ACC112 (cell line): ENCODE results near the gene GPRIN3.

Source experiments
- H2AFZ ChIP-seq: fragments of 200-600 bp; sonication (generic); one replicate; pipeline ENCODE4 v1.6.0; 2017; ENCODE audit warnings: antibody characterized with exemption, low read length; ENCODE audit not compliant: unreplicated experiment
- H3K27ac ChIP-seq: fragments of 200-600 bp; sonication (generic); 2 replicates; pipeline ENCODE4 v1.5.1; 2014; ENCODE audit warnings: low read depth, mild to moderate bottlenecking, antibody characterized with exemption, low read length, moderate library complexity
- H3K27me3 ChIP-seq: fragments of 200-600 bp; sonication (generic); 2 replicates; pipeline ENCODE4 v1.6.1; 2014; ENCODE audit warnings: mild to moderate bottlenecking, antibody characterized with exemption, low read length, moderate library complexity, mixed read lengths; ENCODE audit not compliant: insufficient read depth
- H3K36me3 ChIP-seq: fragments of 200-600 bp; sonication (generic); 2 replicates; pipeline ENCODE4 v1.6.1; 2016; ENCODE audit warnings: mild to moderate bottlenecking, antibody characterized with exemption, low read length, moderate library complexity, mixed read lengths; ENCODE audit not compliant: insufficient read depth
- H3K4me1 ChIP-seq: fragments of 200-600 bp; sonication (generic); one replicate; pipeline ENCODE4 v1.6.1; 2016; ENCODE audit warnings: low read length, mixed read lengths; ENCODE audit not compliant: insufficient read depth, unreplicated experiment, control insufficient read depth
- H3K4me3 ChIP-seq: fragments of 200-600 bp; sonication (generic); 2 replicates; pipeline ENCODE4 v1.5.1; 2014; ENCODE audit warnings: mild to moderate bottlenecking, low read depth, low read length
- H3K79me2 ChIP-seq: fragments of 200-600 bp; sonication (generic); one replicate; pipeline ENCODE4 v1.6.0; 2016; ENCODE audit warnings: low read length; ENCODE audit not compliant: control insufficient read depth, unreplicated experiment, insufficient read depth

The GPRIN3 gene

DNA sequence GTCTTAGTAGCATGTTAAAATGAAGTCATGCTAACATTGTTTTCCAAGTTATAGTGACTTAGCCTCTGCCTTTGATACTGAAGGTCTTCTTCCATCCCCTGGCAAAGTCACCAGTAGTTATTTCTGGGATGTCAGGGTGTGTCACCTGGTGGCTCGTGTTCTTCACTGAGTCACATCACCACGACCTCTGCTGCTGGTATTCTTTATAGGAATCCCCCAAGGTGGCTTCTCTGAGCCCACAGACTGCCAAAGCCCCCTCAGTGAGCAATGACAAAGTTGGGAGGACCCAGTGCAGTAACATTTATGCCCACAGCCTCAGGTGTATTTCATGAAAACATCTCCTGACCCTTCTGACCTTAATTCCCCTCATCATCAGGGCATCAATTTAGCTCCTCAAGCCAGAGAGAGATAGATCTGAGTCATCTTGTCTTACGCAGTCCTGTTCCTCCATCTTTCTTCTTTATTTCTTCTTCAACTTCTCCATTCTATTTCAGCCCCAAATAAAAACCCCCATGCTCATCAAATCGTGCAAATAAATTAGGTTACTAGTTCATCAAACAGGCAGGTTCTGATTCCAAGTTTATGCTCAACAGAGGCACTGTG lies 29.3 kb upstream of the GPRIN3 start:
- peaks cover 12% of the 10 kb centered on the region for H3K27me3 ChIP-seq
- H3K4me1 ChIP-seq = no peaks in the 10 kb centered on the region
- H2AFZ ChIP-seq = no peak overlapping the region
- no peaks in the 10 kb centered on the region for H3K79me2 ChIP-seq
- no peak overlapping the region for H3K4me3 ChIP-seq
- H3K36me3 ChIP-seq = no peaks in the 10 kb centered on the region
- no peak overlapping the region for H3K27ac ChIP-seq

DNA sequence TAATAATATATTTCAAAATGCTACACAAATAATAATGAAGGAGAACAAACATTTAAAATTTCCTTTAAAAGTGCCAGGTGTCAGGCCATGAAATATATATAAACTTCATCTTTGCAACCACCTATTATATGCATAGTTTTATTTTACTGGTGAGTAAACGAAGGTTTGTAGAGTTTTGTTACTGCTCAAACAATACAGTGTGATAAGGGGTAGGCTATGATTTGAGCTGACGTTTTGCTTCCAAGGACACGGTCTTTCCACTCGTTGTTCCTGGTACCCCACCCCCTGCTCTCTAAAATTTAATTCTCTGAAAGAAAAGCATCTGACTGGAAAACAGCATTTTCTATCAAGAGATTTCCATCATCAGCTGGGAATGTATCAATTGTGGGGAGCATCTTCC lies 27.2 kb upstream of the GPRIN3 start:
- Histone ChIP-seq H3K4me1 (no peaks in the 10 kb centered on the region), H3K4me3 (no peak overlapping the region), H3K27me3 (peaks cover 12% of the 10 kb centered on the region), H3K36me3 (no peaks in the 10 kb centered on the region), H2AFZ (no peak overlapping the region), H3K79me2 (no peaks in the 10 kb centered on the region), H3K27ac (no peak overlapping the region)

DNA sequence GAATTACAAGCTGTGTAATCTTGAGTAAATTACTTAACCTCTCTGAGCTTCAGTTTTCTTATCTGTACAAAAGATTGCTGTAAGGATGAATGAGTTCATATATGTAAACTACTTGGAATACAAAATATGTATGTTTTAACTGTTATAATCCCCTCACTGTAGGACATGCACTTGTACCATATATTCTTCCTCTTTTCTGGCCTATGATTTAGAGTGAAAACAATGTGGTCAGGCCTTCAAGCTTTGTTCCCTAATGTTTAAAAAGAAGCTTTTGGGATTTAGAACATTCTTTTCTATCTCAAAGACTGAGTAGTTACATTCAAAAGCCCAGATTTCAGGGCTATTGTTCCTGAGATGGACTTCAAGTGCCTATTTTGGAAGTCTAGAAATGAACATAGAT lies 26.7 kb upstream of the GPRIN3 start:
- peaks cover 12% of the 10 kb centered on the region for H3K27me3 ChIP-seq

DNA sequence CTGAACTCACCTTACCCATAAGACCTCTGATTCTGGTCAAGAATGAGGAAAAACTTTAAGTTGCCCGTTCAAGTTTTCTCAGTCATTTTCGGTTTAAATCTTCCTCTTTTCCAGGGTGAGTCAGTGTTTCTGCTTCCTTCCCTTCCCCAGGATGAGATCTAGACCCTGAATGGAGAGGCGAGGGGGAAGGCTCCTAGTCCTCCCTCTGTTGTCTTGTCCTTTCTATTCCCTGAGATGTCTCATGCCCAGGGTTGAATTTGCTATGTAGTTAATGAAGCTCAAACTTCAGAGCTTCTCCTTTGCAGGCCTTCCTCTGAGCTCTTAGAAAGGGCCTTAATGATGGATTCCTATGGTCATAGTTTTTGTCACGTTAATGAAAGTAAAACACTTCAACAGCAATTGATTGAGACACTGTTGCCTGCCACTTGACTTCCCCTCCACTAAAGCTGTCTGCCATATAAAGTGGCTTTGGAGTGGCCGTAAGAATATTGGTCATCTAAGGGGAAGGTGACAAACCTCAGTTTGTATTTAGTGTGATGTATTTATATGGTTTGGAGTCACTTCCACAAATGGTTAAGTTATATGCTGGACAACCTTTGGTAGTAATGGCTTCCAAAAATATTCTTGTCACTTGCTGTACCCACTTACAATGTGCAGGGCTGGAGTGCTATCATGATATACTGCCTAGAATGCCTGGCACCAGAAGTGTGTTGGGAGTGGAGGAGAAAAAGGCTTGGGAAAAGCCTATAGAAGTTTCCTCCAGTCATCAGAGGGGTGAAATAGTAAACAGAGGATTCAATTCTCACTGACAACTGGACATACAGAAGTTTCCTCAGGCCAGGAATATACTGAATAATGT lies 24.3 kb upstream of the GPRIN3 start:
- H2AFZ ChIP-seq = no peak overlapping the region
- H3K4me1 ChIP-seq = no peaks in the 10 kb centered on the region
- H3K36me3 ChIP-seq = no peaks in the 10 kb centered on the region
- H3K4me3 ChIP-seq = no peak overlapping the region
- no peak overlapping the region for H3K27ac ChIP-seq
- no peaks in the 10 kb centered on the region for H3K79me2 ChIP-seq
- peaks cover 7% of the 10 kb centered on the region for H3K27me3 ChIP-seq

More for the DNA sequence above, 26.7 kb upstream of the GPRIN3 start:
- Histone ChIP-seq H2AFZ (no peak overlapping the region), H3K4me3 (no peak overlapping the region), H3K4me1 (no peaks in the 10 kb centered on the region), H3K79me2 (no peaks in the 10 kb centered on the region), H3K36me3 (no peaks in the 10 kb centered on the region), H3K27ac (no peak overlapping the region)

DNA sequence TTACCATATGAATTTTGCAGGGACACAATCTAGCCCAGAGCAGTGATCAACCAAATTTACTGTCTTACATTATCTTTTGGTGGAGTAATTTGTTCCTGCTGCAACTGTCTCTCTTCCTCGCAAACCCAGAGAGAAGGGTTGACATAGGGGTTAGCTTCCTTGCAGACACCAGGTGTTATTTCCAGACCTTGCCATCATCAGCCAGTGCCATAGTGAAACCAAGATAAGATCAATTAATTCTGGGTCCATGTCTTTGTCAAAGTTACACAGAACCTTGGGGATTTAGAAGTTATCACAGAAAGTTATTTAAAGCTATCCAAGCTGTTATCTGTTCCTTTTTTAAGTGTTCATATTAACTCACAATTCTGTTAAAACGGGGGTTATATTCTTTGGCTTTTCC lies 23.6 kb upstream of the GPRIN3 start:
- no peak overlapping the region for H3K4me3 ChIP-seq
- no peak overlapping the region for H2AFZ ChIP-seq
- H3K27me3 ChIP-seq = peaks cover 7% of the 10 kb centered on the region
- H3K79me2 ChIP-seq = no peaks in the 10 kb centered on the region
- no peak overlapping the region for H3K27ac ChIP-seq
- H3K36me3 ChIP-seq = no peaks in the 10 kb centered on the region
- H3K4me1 ChIP-seq = no peaks in the 10 kb centered on the region

DNA sequence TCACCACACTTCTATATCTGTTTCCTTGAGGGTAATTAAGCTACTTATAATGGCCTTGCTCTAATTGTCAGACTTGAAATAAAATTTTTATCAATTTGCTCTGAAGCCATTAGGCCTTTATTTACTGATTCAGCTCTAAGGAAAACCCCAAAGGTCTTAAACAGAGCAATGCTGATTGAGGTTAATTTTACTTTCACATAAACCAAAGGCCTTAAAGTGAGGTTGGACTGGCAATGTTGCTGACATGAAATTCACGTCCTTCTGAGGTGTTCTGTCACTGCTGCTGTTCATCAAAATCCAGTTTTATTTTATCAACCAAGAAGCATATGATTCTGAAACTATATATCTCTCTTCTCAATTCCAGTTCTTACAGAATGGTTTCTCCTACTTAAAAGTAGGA lies 21.7 kb upstream of the GPRIN3 start:
- no peaks in the 10 kb centered on the region for H3K36me3 ChIP-seq
- peaks cover 4% of the 10 kb centered on the region; the same call in 1 of the 2 replicates for H3K27me3 ChIP-seq
- H3K79me2 ChIP-seq = no peaks in the 10 kb centered on the region
- no peak overlapping the region for H3K4me3 ChIP-seq
- no peak overlapping the region for H3K27ac ChIP-seq
- H3K4me1 ChIP-seq = no peaks in the 10 kb centered on the region
- no peak overlapping the region for H2AFZ ChIP-seq

DNA sequence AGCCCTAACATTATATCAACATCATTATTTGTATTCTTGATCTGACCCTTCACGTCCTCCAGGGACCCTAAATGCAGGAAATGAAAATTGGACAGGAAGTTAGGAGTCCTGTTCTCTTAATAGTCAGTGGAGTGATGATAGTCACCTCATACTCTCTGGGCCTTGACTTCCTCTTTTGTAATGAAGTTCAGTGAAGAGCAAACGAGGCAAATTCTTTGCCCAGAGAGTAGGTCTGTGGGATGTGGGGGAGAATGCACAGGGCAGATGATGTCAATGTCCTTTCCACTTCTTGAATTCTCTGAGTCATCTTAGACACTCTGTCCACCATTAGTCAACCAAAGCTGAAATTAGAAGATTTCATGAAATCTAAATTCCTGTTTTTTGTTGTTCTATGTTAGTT lies 17.1 kb upstream of the GPRIN3 start:
- Histone ChIP-seq H2AFZ (no peak overlapping the region), H3K27me3 (peaks cover 4% of the 10 kb centered on the region; the same call in 1 of the 2 replicates), H3K36me3 (no peaks in the 10 kb centered on the region), H3K79me2 (no peaks in the 10 kb centered on the region), H3K4me3 (no peak overlapping the region), H3K27ac (no peak overlapping the region), H3K4me1 (no peaks in the 10 kb centered on the region)

DNA sequence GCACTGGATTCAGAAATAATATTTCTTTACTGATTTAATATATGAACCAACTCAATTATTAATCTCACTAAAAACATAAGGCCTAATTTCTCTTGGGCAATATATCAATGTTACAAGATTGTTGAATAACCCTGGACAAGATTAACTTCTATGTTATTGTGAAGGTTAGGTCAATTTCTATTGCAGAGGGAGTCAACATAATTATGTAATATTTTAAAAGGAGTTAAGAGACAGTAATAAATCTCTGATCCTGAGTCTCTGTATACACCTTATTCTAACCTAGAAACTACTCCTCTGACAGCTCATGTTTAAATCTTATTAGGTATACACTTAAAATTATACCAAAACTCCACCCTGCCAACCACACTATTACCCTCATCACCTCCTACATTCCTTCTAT lies 15.1 kb upstream of the GPRIN3 start:
- no peaks in the 10 kb centered on the region for H3K36me3 ChIP-seq
- no peak overlapping the region for H3K4me3 ChIP-seq
- no peaks in the 10 kb centered on the region for H3K79me2 ChIP-seq
- H3K27ac ChIP-seq = no peak overlapping the region
- H2AFZ ChIP-seq = no peak overlapping the region
- no peaks in the 10 kb centered on the region for H3K27me3 ChIP-seq
- H3K4me1 ChIP-seq = no peaks in the 10 kb centered on the region

DNA sequence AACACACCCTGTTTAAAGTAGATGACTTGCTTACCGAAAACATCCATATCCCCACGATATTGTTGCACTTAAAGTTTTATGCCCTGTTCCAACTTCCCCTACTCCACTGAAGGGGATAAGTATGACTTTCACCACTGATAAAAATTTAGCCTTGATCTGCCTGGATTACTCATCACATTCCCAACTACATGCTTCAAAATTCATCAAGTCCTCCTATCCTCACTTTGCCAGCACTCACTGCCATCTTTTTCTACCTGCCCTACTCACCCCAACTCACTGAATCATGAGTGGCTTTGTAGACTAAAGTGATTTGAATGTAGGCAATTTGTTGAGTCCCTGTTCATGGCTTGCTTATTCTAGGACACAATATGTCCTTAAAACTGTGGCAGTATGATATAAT lies 12.2 kb upstream of the GPRIN3 start:
- no peak overlapping the region for H3K27ac ChIP-seq
- H3K79me2 ChIP-seq = no peaks in the 10 kb centered on the region
- no peak overlapping the region for H2AFZ ChIP-seq
- H3K4me1 ChIP-seq = no peaks in the 10 kb centered on the region
- H3K4me3 ChIP-seq = no peak overlapping the region
- no peaks in the 10 kb centered on the region for H3K27me3 ChIP-seq
- no peaks in the 10 kb centered on the region for H3K36me3 ChIP-seq

DNA sequence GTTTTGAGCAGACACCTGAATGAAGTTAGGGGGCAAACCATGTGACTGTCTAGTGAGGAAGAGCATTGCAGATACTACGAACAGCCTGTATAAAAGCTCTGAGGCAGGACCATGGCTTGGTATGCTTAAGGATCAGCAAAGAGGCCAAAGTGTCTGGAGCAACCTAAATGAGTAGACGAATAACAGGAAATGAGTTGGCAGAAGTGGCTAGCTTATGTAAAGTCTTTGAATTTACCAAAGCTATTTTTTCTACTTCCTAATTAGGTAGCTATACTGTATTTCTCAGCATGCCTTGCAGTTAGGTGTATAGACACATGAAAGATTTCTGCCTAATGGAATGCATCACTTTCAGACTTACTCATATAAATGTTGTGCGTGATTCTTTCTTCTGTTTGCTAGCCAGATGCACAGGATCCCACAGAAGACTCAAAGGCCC lies 9.3 kb upstream of the GPRIN3 start:
- Histone ChIP-seq H3K27me3 (no peaks in the 10 kb centered on the region), H3K4me1 (no peaks in the 10 kb centered on the region), H3K36me3 (no peaks in the 10 kb centered on the region), H2AFZ (no peak overlapping the region), H3K27ac (no peak overlapping the region), H3K4me3 (no peak overlapping the region), H3K79me2 (no peaks in the 10 kb centered on the region)

DNA sequence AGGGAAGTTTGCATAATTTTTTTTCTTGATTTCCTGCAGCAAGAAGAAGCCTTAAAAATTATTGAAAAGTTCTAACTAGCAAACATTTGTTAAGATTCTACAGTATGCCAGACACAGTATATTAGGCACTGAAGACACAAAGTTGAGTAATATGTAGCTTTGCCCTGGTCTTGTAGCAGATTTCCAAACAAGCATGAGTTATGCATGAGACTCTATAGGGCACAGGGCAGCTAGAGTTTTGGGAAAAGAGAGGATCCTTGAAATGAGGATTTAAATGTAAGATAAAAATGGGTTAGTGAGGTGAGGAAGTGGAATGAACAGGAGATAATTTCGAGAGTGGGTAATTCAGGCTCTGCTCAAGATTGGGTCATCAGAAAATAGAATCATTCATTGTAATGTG lies 8.6 kb upstream of the GPRIN3 start:
- Histone ChIP-seq H3K4me3 (no peak overlapping the region), H3K27ac (no peak overlapping the region)

More for the DNA sequence above, 8.6 kb upstream of the GPRIN3 start:
- Histone ChIP-seq H2AFZ (no peak overlapping the region), H3K4me1 (no peaks in the 10 kb centered on the region), H3K27me3 (no peaks in the 10 kb centered on the region), H3K79me2 (no peaks in the 10 kb centered on the region), H3K36me3 (no peaks in the 10 kb centered on the region)
